22Rv1 (cell line): Measurements from ENCODE around the gene HSDL2.

Experiments used
- H3K27ac ChIP-seq: fragments of 450-650 bp; 2 replicates; pipeline ENCODE4 v1.5.1; 2017
- ZFX ChIP-seq: fragments of 450-650 bp; IDR thresholded peaks from 2 replicates; pipeline ENCODE4 v1.6.1; 2017; ENCODE audit warnings: antibody characterized with exemption, borderline replicate concordance
- TF ChIP-seq, protein P1 (sequence below): fragments of 450-650 bp; IDR thresholded peaks from 2 replicates; pipeline ENCODE4 v1.5.1; 2017; ENCODE audit warnings: mild to moderate bottlenecking

The HSDL2 gene

DNA sequence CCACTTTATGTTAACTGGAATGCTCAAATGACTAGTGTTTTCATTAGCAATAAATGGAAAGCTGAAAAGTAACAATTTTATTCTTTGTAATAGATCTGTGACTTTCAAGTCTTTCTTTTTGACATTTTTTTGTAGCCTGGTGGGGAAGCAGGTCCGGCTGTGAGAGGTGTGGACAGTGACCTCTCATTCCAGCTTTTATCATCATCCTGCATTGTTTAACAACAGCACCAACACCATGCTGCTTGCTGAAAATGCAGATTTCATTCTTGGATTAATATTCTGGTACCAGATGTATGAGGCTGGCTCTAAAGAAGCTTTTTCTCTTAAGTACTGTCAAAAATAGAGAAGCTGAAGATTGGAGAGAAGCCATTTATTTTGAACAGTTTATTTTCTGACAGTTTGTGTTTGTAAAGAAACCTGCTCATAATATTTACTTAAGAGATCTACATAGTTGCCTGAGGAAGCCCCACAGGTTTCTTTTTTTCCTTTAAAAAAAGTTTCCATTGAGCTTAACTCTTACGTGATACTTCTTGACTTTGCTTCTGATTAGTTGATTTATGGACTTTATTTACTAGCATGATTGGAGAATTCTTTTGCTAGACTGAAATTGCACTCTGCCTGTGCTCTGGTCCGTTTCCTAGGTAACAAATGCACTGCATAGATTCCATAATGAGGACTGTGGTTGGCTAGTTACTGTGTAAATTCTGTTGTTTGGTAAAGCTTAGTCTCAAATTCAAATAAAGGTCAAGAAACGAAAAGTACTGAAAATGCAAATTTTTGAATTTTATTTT lies 110.2 kb downstream of the HSDL2 start:
- TF ChIP-seq ZFX = no peak
- TF ChIP-seq, protein P1, sequence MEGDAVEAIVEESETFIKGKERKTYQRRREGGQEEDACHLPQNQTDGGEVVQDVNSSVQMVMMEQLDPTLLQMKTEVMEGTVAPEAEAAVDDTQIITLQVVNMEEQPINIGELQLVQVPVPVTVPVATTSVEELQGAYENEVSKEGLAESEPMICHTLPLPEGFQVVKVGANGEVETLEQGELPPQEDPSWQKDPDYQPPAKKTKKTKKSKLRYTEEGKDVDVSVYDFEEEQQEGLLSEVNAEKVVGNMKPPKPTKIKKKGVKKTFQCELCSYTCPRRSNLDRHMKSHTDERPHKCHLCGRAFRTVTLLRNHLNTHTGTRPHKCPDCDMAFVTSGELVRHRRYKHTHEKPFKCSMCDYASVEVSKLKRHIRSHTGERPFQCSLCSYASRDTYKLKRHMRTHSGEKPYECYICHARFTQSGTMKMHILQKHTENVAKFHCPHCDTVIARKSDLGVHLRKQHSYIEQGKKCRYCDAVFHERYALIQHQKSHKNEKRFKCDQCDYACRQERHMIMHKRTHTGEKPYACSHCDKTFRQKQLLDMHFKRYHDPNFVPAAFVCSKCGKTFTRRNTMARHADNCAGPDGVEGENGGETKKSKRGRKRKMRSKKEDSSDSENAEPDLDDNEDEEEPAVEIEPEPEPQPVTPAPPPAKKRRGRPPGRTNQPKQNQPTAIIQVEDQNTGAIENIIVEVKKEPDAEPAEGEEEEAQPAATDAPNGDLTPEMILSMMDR = no peak
- H3K27ac ChIP-seq = no peak overlapping the region

GRCh38 chr9:112493393-112494137 lies 113.7 kb downstream of the HSDL2 start:
- H3K27ac ChIP-seq = no peak overlapping the region
- TF ChIP-seq, protein P1 = no peak
- TF ChIP-seq ZFX = no peak

DNA sequence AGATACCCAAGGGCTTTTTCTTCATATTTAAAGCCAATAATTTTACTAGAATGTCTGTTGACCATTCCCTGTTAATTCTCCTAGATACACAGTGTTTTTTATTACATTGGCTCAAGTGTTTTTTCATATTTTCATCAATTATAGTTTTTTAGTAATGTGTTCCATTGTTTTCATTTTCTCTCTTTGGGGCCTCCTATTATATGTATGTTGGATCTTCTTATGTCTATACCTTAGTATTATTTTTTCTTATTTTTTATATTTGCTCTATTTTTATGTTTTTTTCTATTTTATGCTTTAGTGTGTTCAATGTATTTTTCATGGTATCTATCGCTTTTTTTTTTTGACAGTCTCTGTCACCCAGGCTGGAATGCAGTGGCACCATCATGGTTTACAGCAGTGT lies 114.2 kb downstream of the HSDL2 start:
- H3K27ac ChIP-seq = no peak overlapping the region
- TF ChIP-seq, protein P1 = no peak
- no peak for TF ChIP-seq ZFX

DNA sequence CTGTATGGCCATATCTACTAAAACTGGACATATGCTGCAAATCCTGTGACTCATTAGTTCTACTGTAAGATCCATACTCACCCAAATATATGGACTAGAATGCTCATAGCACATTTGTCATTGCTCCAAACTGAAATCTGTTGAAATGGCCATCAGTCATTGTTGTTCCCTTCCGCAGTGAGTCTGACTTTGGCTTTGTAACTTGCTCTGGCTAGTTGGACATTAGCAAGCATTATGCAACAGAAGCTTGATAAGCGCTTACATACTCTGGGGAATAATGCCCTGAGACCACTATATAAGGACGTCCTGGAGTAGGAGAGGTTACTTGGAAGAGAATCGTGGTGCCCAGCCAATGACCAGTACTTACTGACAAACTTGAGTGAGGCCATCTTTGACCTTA lies 115.7 kb downstream of the HSDL2 start:
- H3K27ac ChIP-seq = no peak overlapping the region
- TF ChIP-seq, protein P1 = no peak
- no peak for TF ChIP-seq ZFX

- TF ChIP-seq, protein P1 = no peak
- no peak for TF ChIP-seq ZFX
- H3K27ac ChIP-seq = no peak overlapping the region
These were observed 116.3 kb downstream of the HSDL2 start for GRCh38 chr9:112496074-112496722.

DNA sequence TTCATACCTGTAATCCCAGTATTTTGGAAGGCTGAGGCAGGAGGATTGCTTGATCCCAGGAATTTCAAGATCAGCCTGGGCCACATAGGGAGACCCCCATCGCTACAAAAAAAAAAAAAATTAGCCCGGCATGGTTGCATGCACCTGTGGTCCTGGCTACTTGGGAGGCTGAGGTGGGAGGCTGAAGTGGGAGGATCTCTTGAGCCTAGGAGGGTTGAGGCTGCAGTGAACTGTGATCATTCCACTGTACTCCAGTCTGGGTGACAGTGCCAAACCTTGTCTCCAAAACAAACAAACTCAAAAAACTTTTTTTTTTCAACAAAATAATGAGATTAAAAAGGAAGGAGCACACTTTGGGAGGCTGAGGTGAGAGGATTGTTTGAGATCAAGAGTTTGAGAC lies 120.9 kb downstream of the HSDL2 start:
- TF ChIP-seq, protein P1 = no peak
- no peak for TF ChIP-seq ZFX
- no peak overlapping the region for H3K27ac ChIP-seq
